ENCODE results near the gene DCHS2. TPM values are rescaled to one million over a fixed set of nuclear protein-coding genes. Genes with fewer than 3 reads are reported as not detected.

Gene DCHS2
- total and polyA plus RNA-seq, 2 of the 8 experiments (the other 6 are each of a cell fraction or from before 2014, with no cell fraction given), result 0.54 to 2.6 TPM

DNA sequence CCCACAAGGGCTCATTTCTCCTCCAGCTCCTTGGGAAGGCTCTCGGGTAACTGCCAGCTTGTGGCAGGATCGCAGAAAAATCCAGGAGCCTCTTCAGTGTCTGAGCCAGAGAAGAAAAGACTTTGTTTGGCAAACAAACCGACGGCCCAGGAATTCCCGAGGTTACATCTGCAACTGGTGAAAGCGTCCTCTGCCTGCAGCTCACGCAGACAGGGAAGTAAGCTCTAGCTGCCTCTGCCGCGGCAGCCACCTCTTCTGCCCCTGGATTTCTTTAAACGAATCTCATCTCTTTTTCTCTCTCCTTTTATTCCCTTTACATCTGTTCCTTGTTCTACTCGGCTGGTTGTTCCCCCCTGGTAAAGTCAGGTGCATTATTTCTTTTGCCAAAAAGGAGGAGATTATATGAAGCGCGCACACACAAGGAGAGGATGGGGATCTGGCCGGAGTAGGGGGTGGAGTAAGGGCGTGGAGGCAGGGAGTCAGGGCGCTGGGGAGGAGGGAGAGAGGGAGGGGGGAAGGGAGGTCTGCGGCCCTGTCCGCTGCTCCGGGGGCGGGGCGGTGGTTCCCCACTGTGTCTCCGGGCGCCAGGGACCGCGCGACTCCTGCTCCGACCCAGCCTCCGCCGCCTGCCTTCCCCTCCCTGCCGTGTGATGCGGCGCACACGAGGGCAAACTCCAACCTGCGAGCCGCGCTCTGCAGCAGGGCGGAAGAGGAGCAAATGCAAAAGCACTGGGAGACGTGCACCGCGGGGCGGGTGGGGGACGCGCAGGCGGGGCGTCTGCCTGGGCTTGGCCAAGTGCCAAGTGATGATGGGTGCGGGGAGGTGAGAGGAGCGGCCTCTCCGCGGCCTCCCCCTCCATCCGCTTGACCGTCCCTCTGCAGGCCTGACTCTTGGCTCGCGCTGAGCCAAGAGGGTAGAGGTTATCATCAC is at the start of gene DCHS2 (continued):
- TF ChIP-seq CBX8 (IDR thresholded peaks at IDR 0.05; ENCODE audit: borderline replicate concordance, low read depth, low read length) (no peak), EP300 (IDR thresholded peaks at IDR 0.05; ENCODE audit: borderline replicate concordance in 1 of 2, low read depth in 2 of 2, low read length in 2 of 2) (no peak), TBP (IDR thresholded peaks at IDR 0.05; ENCODE audit: low read depth, low read length) (no peak), HDAC2 (IDR thresholded peaks at IDR 0.05; ENCODE audit: borderline replicate concordance in 1 of 2, low read depth in 2 of 2, low read length in 2 of 2) (no peak), YY1 (IDR thresholded peaks at IDR 0.05; ENCODE audit: low read depth, low read length) (no peak), CHD2 (IDR thresholded peaks at IDR 0.05; ENCODE audit: low read length) (no peak), TAF7 (optimal IDR thresholded peaks at IDR 0.05; ENCODE audit: borderline replicate concordance, low read depth, low read length) (no peak), USF2 (IDR thresholded peaks at IDR 0.05; ENCODE audit: low read length) (no peak), POLR2AphosphoS5 (IDR thresholded peaks at IDR 0.05; ENCODE audit: low read depth, low read length) (0 out of 2 replicates have a peak, but pooled peaks have one; percentile 30), CREB1 (IDR thresholded peaks at IDR 0.05) (0 out of 2 replicates have a peak, but pooled peaks have one; percentile 44), ZNF274 (IDR thresholded peaks at IDR 0.05; ENCODE audit: borderline replicate concordance, extremely low read depth, low read length) (no peak)

All from H1 (cell line).